Psoas muscle (tissue), 8 donors: ENCODE measurements around the gene FUBP3. TPM values are rescaled to one million over a fixed set of nuclear protein-coding genes. Genes with fewer than 3 reads are reported as not detected.

Source experiments
- ATAC-seq, 4 donors: fragments of 200-7000 bp; cut with Tn5 transposase; one replicate each; pipeline ENCODE4 v1.9.1; 2020; ENCODE audit warnings: moderate library complexity in 3 of 4, mild to moderate bottlenecking in 2 of 4
- DNase-seq, 2 donors: peaks; one replicate each; pipeline ENCODE4 v3.0.0-alpha.2; 2020
- H3K27ac ChIP-seq: fragments of 200-600 bp; one replicate; pipeline ENCODE4 v1.8.0; 2022
- H3K27me3 ChIP-seq, 3 donors: fragments of 200-600 bp in 1 of 3; one replicate each; pipeline versions ENCODE4 v1.6.1 to v1.8.0; 2013 to 2022; ENCODE audit warnings: low read length in 2 of 3, mild to moderate bottlenecking in 2 of 3, moderate library complexity in 1 of 3; ENCODE audit not compliant: insufficient read depth in 3 of 3
- H3K36me3 ChIP-seq, 2 donors: fragments of 200-600 bp in 1 of 2; one replicate each; pipeline versions ENCODE4 v1.6.1 to v1.8.0; 2013 to 2022; ENCODE audit warnings: low read depth in 1 of 2, mild to moderate bottlenecking in 1 of 2, moderate library complexity in 1 of 2; ENCODE audit not compliant: insufficient read depth in 1 of 2
- H3K4me1 ChIP-seq: fragments of 200-600 bp; one replicate; pipeline ENCODE4 v1.8.0; 2022
- H3K4me3 ChIP-seq: fragments of 200-600 bp; one replicate; pipeline ENCODE4 v1.8.0; 2022; ENCODE audit warnings: mild to moderate bottlenecking
- H3K9me3 ChIP-seq: fragments of 200-600 bp; one replicate; pipeline ENCODE4 v1.8.0; 2022
- WGBS, 3 donors: extraction: QIAGEN DNeasy Blood & Tissue Kit; methylation state at CpG; one replicate each; pipeline versions ENCODE4 v1.1.6 to v1.1.7; 2013; 5-methylcytosine and 5-hydroxymethylcytosine counted together
- intact Hi-C, 2 donors: fragments of 100-400 bp; cut with DNase I; formaldehyde crosslinking; loops; one replicate each; pipeline versions ENCODE4 v1.11.0 to v1.14.2; 2022
- polyA plus RNA-seq, 3 donors: library from polyadenylated mRNA; stranded (reverse); fragments of 200-250 nt; gene quantifications; one replicate each; pipeline ENCODE4 v1.2.3, GENCODE V29; 2013
- total RNA-seq, 4 donors: library from RNA; stranded (reverse); fragmentation: NEBNext Ultra II Directional in 2 of 4; extraction: Animal tissue kit (Norgen Biotek cat#: 25700) in 2 of 4; gene quantifications; one replicate each; pipeline versions ENCODE4 v1.2.1 to v1.2.4, GENCODE V29; 2021 to 2023
- TF ChIP-seq, protein P1 (sequence below): fragments of 200-600 bp; IDR thresholded peaks from one replicate; pipeline ENCODE4 v1.8.0; 2022; ENCODE audit warnings: antibody characterized with exemption
- donor health status: healthy with polysubstance abuse.
- donor health status: DM: no; HTN: no; CAD: no; lungs with moderate emphysema.
- donor health status: Bipolar disorder and iron deficiency.
- donor health status: healthy.
- donor health status: DM: yes; HTN: yes; CAD: no.
- donor health status: DM: no; HTN: no; CAD: no.
- donor health status: DM: no; HTN: no; CAD: no.
- donor health status: DM: yes; HTN: yes; CAD: no.

The FUBP3 gene
- total and polyA plus RNA-seq, 7 donors: 7.5 to 20.7 (median 16.3) TPM

DNA sequence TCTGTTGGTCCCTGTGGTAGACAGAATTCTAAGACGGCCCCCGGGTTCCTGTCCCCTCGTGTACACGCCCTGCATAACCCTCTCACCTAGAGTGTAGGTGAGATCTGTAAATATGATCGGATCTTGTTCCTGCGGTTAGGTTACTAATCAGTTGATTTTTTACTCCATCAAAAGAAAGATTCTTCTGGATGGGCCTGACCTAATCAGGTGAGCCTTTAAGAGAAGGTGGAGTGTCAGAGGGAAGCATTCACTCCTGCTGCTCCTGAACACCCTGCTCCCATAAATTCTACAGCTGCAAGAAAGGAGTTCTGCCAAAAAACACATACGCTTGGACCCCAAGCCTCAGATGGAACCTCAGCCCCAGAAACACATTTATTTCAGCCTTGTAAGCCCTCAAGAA is 15.6 kb upstream of the FUBP3 start:
- Histone ChIP-seq H3K4me1 (no peaks in the 10 kb centered on the region), H3K27ac (no peak overlapping the region), H3K27me3 (no peaks in the 10 kb centered on the region), H3K36me3 (no peaks in the 10 kb centered on the region), H3K9me3 (no peaks in the 10 kb centered on the region), H3K4me3 (no peak overlapping the region)
- TF ChIP-seq, protein P1, sequence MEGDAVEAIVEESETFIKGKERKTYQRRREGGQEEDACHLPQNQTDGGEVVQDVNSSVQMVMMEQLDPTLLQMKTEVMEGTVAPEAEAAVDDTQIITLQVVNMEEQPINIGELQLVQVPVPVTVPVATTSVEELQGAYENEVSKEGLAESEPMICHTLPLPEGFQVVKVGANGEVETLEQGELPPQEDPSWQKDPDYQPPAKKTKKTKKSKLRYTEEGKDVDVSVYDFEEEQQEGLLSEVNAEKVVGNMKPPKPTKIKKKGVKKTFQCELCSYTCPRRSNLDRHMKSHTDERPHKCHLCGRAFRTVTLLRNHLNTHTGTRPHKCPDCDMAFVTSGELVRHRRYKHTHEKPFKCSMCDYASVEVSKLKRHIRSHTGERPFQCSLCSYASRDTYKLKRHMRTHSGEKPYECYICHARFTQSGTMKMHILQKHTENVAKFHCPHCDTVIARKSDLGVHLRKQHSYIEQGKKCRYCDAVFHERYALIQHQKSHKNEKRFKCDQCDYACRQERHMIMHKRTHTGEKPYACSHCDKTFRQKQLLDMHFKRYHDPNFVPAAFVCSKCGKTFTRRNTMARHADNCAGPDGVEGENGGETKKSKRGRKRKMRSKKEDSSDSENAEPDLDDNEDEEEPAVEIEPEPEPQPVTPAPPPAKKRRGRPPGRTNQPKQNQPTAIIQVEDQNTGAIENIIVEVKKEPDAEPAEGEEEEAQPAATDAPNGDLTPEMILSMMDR: no peak
- DNase-seq: no peak
- 87 to 93% (median 88%) methylated on average over 7 of the region's 7 CpGs for WGBS, 3 donors
- ATAC-seq: no peak
- intact Hi-C loops: no loop called here

DNA sequence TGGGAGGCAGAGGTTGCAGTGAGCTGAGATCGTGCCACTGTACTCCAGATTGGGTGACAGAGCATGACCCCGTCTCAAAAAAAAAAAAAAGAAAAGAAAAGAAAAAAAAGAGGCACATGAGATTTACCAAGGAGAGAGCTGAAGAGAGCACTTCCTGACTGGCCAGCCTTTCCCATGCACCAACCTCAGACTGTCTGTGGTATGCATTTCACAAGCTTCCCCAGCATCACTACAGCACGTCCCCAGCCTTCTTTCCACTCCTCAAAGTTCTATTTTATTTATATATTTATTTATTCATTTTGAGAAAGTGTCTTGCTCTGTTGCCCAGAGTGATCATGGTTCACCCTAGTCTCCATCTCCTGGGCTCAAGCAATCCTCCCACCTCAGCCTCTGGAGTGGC is 13.6 kb upstream of the FUBP3 start:
- Histone ChIP-seq H3K36me3 (no peaks in the 10 kb centered on the region), H3K9me3 (no peaks in the 10 kb centered on the region), H3K4me1 (no peaks in the 10 kb centered on the region), H3K27me3 (no peaks in the 10 kb centered on the region), H3K4me3 (no peak overlapping the region), H3K27ac (no peak overlapping the region)
- intact Hi-C loops: no loop called here
- TF ChIP-seq, protein P1: no peak
- WGBS, 3 donors: 66 to 76% (median 70%) methylated on average over 3 of the region's 3 CpGs
- DNase-seq: no peak
- ATAC-seq: no peak

DNA sequence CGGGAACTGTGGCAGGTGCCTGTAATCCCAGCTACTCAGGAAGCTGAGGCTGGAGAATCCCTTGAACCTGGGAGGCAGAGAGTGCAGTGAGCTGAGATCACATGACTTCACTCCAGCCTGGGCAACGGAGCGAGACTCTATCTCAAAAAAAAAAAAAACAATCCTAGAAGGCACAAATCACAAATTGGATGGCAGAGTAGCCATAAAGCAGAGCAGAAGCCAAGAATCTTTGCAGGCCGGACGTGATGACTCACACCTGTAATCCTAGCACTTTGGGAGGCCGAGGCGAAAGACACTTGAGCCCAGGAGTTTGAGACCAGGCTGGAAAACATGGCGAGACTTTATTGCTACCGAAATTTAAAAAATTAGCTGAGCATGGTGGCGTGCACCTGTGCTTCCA is 9.2 kb upstream of the FUBP3 start:
- DNase-seq (no peak), ATAC-seq (peak in 2 of 4 donors; percentile 49 to 56)
- H3K4me3 ChIP-seq: no peak overlapping the region
- H3K36me3 ChIP-seq: no peaks in the 10 kb centered on the region
- no peak overlapping the region for H3K27ac ChIP-seq
- TF ChIP-seq, protein P1: no peak
- no peaks in the 10 kb centered on the region for H3K4me1 ChIP-seq
- WGBS, 3 donors: 34 to 53% (median 42%) methylated on average over 10 of the region's 10 CpGs
- intact Hi-C loops: no loop called here
- no peaks in the 10 kb centered on the region for H3K9me3 ChIP-seq
- H3K27me3 ChIP-seq: no peaks in the 10 kb centered on the region

DNA sequence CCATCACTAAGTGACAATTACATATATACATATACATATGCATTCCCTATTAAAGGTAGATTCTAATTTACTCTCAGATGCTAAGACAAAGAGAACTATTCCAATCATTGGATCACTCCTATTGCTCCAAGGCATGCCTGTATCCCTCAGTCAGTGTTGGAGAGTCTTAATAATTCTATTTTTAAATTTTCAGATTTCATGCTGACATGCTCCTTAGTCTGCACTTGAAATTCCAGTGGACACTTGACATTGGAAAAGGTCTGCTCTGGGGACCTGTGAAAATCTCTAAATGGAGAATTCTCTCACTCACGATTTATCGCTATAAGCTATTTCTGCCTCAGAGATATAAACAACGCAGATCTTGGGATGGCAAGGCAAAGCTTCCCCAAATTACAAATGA is 3.9 kb upstream of the FUBP3 start:
- ATAC-seq (no peak), DNase-seq (no peak)
- Histone ChIP-seq H3K27me3 (no peaks in the 10 kb centered on the region), H3K36me3 (peaks cover 0 to under 1% of the 10 kb centered on the region in 2 donors), H3K9me3 (no peaks in the 10 kb centered on the region), H3K4me1 (peaks cover 12% of the 10 kb centered on the region), H3K27ac (no peak overlapping the region), H3K4me3 (no peak overlapping the region)
- intact Hi-C loops: loop anchor here in 1 of 2 donors (5.0 kb wide), 1 partner anchor 113 kb away; no protein-coding TSS in a partner anchor
- TF ChIP-seq, protein P1: no peak
- 81 to 88% (median 87%) methylated on average over 3 of the region's 3 CpGs for WGBS, 3 donors

DNA sequence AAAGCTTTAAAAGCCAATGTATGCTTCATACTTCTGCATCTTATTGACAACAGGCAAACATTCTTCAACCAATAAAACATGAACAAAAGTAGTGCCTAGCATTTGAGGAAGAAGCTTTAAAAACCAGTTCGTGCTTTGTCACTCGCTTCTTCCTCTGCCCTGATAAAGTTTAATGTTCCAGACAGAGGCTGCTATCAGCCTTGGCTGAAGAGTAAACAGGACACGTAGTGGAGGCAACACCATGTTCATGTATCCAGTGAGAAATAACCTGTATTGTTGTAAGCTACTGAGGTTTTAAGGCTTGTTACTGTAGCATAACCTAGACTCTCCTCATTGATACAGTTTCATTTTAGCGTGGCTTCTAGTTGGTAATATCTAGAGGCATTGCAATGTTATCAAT is 3.2 kb upstream of the FUBP3 start:
- 63 to 75% (median 72%) methylated on average over 4 of the region's 4 CpGs for whole genome bisulfite sequencing, 3 donors
- Histone ChIP-seq H3K4me3 (no peak overlapping the region), H3K36me3 (peaks cover 5 to 6% of the 10 kb centered on the region in 2 donors), H3K27me3 (no peaks in the 10 kb centered on the region), H3K4me1 (peaks cover 18% of the 10 kb centered on the region), H3K9me3 (no peaks in the 10 kb centered on the region), H3K27ac (no peak overlapping the region)
- DNase-seq: no peak
- TF ChIP-seq, protein P1: no peak
- no peak for ATAC-seq
- intact Hi-C loops: loop anchor here in 1 of 2 donors (5.0 kb wide), 1 partner anchor 114 kb away; no protein-coding TSS in a partner anchor
